Spleen (tissue), 11 donors: ENCODE measurements around the gene BAG5. TPM values are rescaled to one million over a fixed set of nuclear protein-coding genes. Genes with fewer than 3 reads are reported as not detected.
A peak's percentile ranks its signal among the peaks of the same experiment; 100 is the strongest.

Experiments used
- DNase-seq: peaks from one replicate; pipeline ENCODE4 v3.0.0-alpha.2; 2020
- H3K27ac ChIP-seq, 8 donors: fragments of 200-600 bp; sonication (generic) in 7 of 8; 1 replicate in 4 of 8; 2 replicates in 4 of 8; pipeline versions ENCODE4 v1.5.0 to v1.8.0; 2016 to 2021; ENCODE audit warnings: inconsistent platforms in 4 of 8, mild to moderate bottlenecking in 4 of 8, moderate library complexity in 1 of 8
- H3K27me3 ChIP-seq, 7 donors: fragments of 200-600 bp; sonication (generic) in 6 of 7; replicated peaks in 1 of 7; 1 replicate in 4 of 7; 2 replicates in 3 of 7; pipeline versions ENCODE4 v1.5.0 to v1.8.0; 2016 to 2021; ENCODE audit warnings: inconsistent platforms in 3 of 7, mild to moderate bottlenecking in 1 of 7
- H3K36me3 ChIP-seq, 6 donors: fragments of 200-600 bp; sonication (generic) in 5 of 6; 1 replicate in 4 of 6; 2 replicates in 2 of 6; pipeline versions ENCODE4 v1.5.0 to v1.8.0; 2016 to 2021; ENCODE audit warnings: inconsistent platforms in 2 of 6
- H3K4me1 ChIP-seq, 6 donors: fragments of 200-600 bp; sonication (generic) in 5 of 6; 1 replicate in 3 of 6; 2 replicates in 3 of 6; pipeline versions ENCODE4 v1.5.0 to v1.8.0; 2016 to 2021; ENCODE audit warnings: inconsistent platforms in 3 of 6
- H3K4me3 ChIP-seq, 8 donors: fragments of 200-600 bp; sonication (generic) in 7 of 8; 1 replicate in 4 of 8; 2 replicates in 4 of 8; pipeline versions ENCODE4 v1.5.0 to v1.8.0; 2016 to 2021; ENCODE audit warnings: inconsistent platforms in 4 of 8, mild to moderate bottlenecking in 4 of 8, moderate library complexity in 2 of 8
- H3K9me3 ChIP-seq, 8 donors: fragments of 200-600 bp; sonication (generic) in 7 of 8; 1 replicate in 4 of 8; 2 replicates in 4 of 8; pipeline versions ENCODE4 v1.5.0 to v1.8.0; 2016 to 2021; ENCODE audit warnings: inconsistent platforms in 4 of 8
- POLR2A ChIP-seq, 3 donors: fragments of 450-650 bp; IDR thresholded peaks; one replicate each; pipeline ENCODE4 v1.5.1; 2017; ENCODE audit warnings: antibody characterized with exemption in 3 of 3, mild to moderate bottlenecking in 1 of 3
- POLR2AphosphoS5 ChIP-seq, 3 donors: sonication (generic); formaldehyde crosslinking; IDR thresholded peaks; one replicate each; pipeline ENCODE4 v1.5.1; 2017; ENCODE audit warnings: antibody characterized with exemption in 3 of 3
- WGBS, 5 donors: extraction: QIAGEN DNeasy Blood & Tissue Kit in 3 of 5; methylation state at CpG; one replicate each; pipeline versions ENCODE4 v1.1.5 to v1.1.7; 2013 to 2018; 5-methylcytosine and 5-hydroxymethylcytosine counted together
- intact Hi-C: fragments of 100-400 bp; cut with DNase I; formaldehyde crosslinking; loops from one replicate; pipeline ENCODE4 v1.15.0; 2023; ENCODE audit warnings: low total_unique reads
- polyA plus RNA-seq, 3 donors: library from polyadenylated mRNA; stranded (reverse); fragments of 200-250 nt; gene quantifications; one replicate each; pipeline ENCODE4 v1.2.1, GENCODE V29; 2013
- total RNA-seq, 7 donors: library from RNA; depleted of rRNA in 3 of 7; stranded (reverse); fragments of >200 nt in 3 of 7; fragmentation: NEBNext Ultra II Directional in 4 of 7; extraction: Animal tissue kit (Norgen Biotek cat#: 25700) in 4 of 7; gene quantifications; one replicate each; pipeline versions ENCODE4 v1.1.0 to v1.2.1, GENCODE V29; 2016 to 2021
- TF ChIP-seq, protein P1 (sequence below), 11 experiments: fragments of 200-600 bp in 7 of 11; fragments of 450-650 bp in 4 of 11; sonication (generic) in 4 of 11; IDR thresholded peaks in 8 of 11; conservative IDR thresholded peaks in 3 of 11; 1 replicate in 7 of 11; 2 replicates in 4 of 11; pipeline versions ENCODE4 v1.4.0 to v1.8.0; 2016 to 2021; ENCODE audit warnings: antibody characterized with exemption in 11 of 11, inconsistent platforms in 4 of 11, mild to moderate bottlenecking in 1 of 11
- donor health status: healthy with polysubstance abuse.
- donor health status: DM: no; HTN: no; CAD: no; lungs with moderate emphysema.
- donor health status: DM: no; HTN: no; CAD: no.
- donor health status: Bipolar disorder and iron deficiency.
- donor health status: healthy.
- donor health status: DM: no; HTN: no; CAD: no.
- donor health status: DM: yes; HTN: yes; CAD: no.

Gene BAG5
- total and polyA plus RNA-seq, 10 donors: 9.3 to 42.5 (median 29.9) TPM

DNA sequence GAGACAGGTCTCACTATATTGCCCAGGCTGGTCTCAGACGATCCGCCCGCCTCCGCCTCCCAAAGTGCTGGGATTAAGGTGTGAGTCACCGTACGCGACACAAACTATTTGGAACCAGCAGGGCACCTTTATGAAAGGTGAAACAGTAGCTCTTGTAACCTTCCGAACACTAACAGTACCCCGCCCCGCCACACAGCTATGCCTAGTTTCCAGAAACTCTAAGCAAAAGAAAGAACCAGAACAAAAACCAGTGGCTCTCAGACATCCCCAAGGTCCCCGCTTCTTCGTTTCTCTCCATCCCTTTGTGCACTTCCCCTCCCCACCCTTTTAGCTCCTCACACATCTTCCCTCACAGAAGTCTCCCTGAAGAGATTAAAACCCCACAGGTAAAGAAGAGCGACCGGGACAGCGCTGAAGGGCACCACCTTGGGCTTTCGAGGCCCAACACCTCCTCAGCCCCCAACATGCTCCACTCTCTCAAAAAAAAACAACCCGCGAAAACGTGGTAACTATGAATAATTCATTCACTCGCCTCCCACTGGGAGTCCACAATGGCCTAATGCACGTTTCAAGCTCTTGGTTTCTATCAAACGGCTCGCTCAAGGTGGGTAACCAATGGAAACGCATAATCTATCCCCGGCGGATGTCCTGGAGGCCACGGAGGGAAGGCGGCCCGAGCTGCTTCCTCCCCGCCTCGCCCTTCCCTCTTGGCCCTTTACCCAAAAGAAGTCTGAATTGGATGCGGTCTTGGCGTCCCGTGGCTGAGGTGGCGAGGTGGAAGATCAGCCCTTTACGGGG lies 877 bp downstream of the BAG5 start:
- no peaks in the 10 kb centered on the region for H3K27me3 ChIP-seq
- DNase-seq: no peak
- intact Hi-C loops: no loop called here
- TF ChIP-seq, protein P1, sequence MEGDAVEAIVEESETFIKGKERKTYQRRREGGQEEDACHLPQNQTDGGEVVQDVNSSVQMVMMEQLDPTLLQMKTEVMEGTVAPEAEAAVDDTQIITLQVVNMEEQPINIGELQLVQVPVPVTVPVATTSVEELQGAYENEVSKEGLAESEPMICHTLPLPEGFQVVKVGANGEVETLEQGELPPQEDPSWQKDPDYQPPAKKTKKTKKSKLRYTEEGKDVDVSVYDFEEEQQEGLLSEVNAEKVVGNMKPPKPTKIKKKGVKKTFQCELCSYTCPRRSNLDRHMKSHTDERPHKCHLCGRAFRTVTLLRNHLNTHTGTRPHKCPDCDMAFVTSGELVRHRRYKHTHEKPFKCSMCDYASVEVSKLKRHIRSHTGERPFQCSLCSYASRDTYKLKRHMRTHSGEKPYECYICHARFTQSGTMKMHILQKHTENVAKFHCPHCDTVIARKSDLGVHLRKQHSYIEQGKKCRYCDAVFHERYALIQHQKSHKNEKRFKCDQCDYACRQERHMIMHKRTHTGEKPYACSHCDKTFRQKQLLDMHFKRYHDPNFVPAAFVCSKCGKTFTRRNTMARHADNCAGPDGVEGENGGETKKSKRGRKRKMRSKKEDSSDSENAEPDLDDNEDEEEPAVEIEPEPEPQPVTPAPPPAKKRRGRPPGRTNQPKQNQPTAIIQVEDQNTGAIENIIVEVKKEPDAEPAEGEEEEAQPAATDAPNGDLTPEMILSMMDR (IDR thresholded peaks at IDR 0.05 in 8 of 11, conservative IDR thresholded peaks at IDR 0.05 in 3 of 11): no peak
- peak in 2 of 3 donors; percentile 3 to 43 for TF ChIP-seq POLR2AphosphoS5 (IDR thresholded peaks at IDR 0.05)
- peaks cover 39 to 92% (median 84%) of the 10 kb centered on the region in 6 donors for H3K4me1 ChIP-seq
- H3K9me3 ChIP-seq: no peaks in the 10 kb centered on the region
- peak overlapping the region; percentile 69 to 100 (median 97) for H3K4me3 ChIP-seq
- peaks cover 0 to 48% (median 17%) of the 10 kb centered on the region in 6 donors for H3K36me3 ChIP-seq
- WGBS, 5 donors: 2 to 12% (median 7%) methylated on average over 32 to 36 of the region's 36 CpGs
- H3K27ac ChIP-seq: peak overlapping the region; percentile 95 to 99 (median 98)

DNA sequence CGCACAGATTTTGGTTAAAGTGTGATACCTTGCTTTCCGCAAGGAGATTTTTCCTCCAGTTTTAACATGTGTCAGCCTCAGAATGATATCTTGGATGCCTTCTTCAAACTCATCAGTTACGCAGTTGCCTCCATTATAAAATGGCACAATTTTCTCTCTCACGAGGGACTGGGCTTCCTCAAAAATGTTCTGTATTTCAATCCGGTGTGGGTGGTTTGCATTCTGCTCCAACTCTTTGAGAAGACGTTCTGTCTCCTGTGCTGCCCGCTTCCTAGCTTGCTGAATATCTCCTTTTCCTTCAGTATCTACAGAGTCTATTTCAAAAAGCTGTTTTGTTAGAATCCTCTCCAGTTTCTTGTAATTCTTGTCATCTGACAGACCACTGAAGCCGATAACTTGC lies 1.8 kb downstream of the BAG5 start:
- no peaks in the 10 kb centered on the region for H3K9me3 ChIP-seq
- TF ChIP-seq, protein P1 (IDR thresholded peaks at IDR 0.05 in 8 of 11, conservative IDR thresholded peaks at IDR 0.05 in 3 of 11): no peak
- TF ChIP-seq POLR2AphosphoS5 (IDR thresholded peaks at IDR 0.05): no peak
- no peak for TF ChIP-seq POLR2A (IDR thresholded peaks at IDR 0.05)
- peaks cover 0 to 49% (median 17%) of the 10 kb centered on the region in 6 donors for H3K36me3 ChIP-seq
- H3K27ac ChIP-seq: peak overlapping the region in 6 of 8 donors; percentile 14 to 99 (median 97)
- 55 to 67% (median 62%) methylated on average over 8 of the region's 8 CpGs for WGBS, 5 donors
- H3K4me3 ChIP-seq: peak overlapping the region in 5 of 8 donors; percentile 97 to 100 (median 99)
- no peaks in the 10 kb centered on the region for H3K27me3 ChIP-seq
- intact Hi-C loops: no loop called here
- DNase-seq: no peak
- H3K4me1 ChIP-seq: peaks cover 39 to 92% (median 83%) of the 10 kb centered on the region in 6 donors

DNA sequence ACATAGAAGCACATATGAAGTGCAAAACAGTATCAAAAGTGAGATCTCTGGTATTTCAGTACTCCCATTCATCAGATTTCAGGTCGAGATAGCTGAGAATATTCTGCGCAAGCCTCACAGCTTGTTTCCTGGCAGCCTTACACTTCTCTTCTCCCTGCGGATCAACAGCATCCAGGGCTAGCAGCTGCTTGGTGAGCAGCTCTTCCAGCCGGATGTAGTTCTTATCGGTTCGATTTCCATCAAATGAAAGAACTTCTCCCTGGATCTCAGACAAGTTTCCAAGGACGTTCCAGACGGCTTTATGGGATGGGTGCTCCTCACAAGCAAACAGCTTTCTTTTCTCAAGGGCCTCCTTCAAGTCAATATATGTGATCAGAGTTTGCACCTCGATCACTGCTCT lies 2.7 kb downstream of the BAG5 start:
- peak overlapping the region in 4 of 8 donors; percentile 22 to 99 (median 96) for H3K27ac ChIP-seq
- peak overlapping the region in 1 of 8 donors; percentile 1 for H3K4me3 ChIP-seq
- H3K9me3 ChIP-seq: no peaks in the 10 kb centered on the region
- no peaks in the 10 kb centered on the region for H3K27me3 ChIP-seq
- peaks cover 0 to 55% (median 17%) of the 10 kb centered on the region in 6 donors for H3K36me3 ChIP-seq
- 70 to 82% (median 77%) methylated on average over 9 of the region's 9 CpGs for WGBS, 5 donors
- intact Hi-C loops: no loop called here
- DNase-seq: no peak
- peaks cover 39 to 90% (median 77%) of the 10 kb centered on the region in 6 donors for H3K4me1 ChIP-seq
- TF ChIP-seq POLR2A (IDR thresholded peaks at IDR 0.05) (no peak), POLR2AphosphoS5 (IDR thresholded peaks at IDR 0.05) (no peak)
- TF ChIP-seq, protein P1 (IDR thresholded peaks at IDR 0.05 in 8 of 11, conservative IDR thresholded peaks at IDR 0.05 in 3 of 11): no peak
